HG03095 (cell line): ENCODE measurements around the gene ATXN10.
"Not testable (repeated sequence)": the region's sequence is repeated elsewhere in the genome, so short reads cannot be mapped to it uniquely, and the experiment has no call there.

Source experiments
- ATAC-seq: cut with Tn5 transposase; IDR thresholded peaks from one replicate; pipeline ENCODE4 v1.9.1; 2021; ENCODE audit warnings: moderate library complexity; ENCODE audit not compliant: unreplicated experiment

Gene ATXN10

GRCh38 chr22:45642986-45643385 is 28.6 kb upstream of the ATXN10 start:
- ATAC-seq = no peak

GRCh38 chr22:45644714-45645113 is 26.9 kb upstream of the ATXN10 start:
- no peak for ATAC-seq

DNA sequence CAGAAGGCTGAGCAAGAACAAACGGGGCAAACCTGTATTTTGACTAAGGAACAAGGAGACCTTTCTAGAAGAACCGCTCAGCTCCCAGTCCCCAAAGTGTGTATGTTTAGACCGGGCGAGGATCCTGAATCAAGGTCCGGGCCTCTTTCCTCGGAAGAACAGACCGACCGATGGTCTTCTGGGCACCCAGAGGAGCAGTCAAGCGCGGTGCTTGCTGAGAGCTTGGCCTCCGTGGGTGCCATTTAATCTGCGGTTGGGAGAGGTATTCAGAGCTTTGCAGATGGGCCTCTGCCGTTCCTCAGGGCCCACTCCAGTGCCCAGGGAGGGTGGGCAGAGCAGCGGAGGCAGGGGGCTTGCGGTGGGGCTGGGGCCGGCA is 26.5 kb upstream of the ATXN10 start:
- no peak for ATAC-seq

GRCh38 chr22:45645526-45646414 is 25.9 kb upstream of the ATXN10 start:
- ATAC-seq = no peak

GRCh38 chr22:45647532-45648225 is 24.0 kb upstream of the ATXN10 start:
- no peak for ATAC-seq

DNA sequence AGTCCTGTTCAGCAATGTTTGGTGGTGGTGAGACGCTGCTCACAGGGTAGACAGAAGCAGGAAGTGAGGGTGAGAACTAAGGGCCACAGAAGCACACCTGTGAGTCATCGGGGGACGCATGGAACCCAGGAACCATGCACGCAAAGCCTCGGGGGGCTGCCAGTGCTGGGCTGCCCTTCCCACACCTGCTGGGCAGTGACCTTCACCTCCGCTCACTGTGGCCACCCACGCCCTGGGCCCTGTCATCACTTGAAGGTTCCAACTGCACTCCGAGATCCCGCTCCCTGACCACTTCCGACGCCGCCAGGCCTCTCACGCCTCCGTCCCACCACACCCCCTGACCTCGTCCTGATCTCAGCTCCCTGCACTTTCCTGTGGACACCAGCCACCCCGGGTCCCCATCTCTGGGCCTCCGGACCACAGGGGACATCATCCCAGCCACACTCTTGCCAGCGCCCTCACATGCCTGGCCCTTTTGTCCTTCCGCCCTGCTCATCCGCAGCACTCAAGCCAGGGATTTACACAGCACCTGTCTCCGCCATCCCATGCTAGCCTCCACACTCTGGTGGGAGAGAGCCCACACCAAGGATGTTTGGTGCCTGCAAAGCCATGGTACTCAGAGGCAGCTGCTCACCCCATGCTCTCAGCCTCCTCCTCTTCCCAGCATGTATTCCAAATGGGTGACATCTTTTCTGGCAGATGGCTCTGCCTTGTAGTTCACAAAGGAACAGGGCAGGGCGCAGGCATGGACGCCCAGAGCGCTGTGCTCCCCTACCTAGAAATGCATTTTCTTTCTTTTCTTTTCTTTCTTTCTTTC is 23.1 kb upstream of the ATXN10 start:
- ATAC-seq = no peak

- no peak for ATAC-seq
Observed at GRCh38 chr22:45649809-45650208, 21.8 kb upstream of the ATXN10 start.

GRCh38 chr22:45650721-45651120 is 20.9 kb upstream of the ATXN10 start:
- no peak for ATAC-seq

DNA sequence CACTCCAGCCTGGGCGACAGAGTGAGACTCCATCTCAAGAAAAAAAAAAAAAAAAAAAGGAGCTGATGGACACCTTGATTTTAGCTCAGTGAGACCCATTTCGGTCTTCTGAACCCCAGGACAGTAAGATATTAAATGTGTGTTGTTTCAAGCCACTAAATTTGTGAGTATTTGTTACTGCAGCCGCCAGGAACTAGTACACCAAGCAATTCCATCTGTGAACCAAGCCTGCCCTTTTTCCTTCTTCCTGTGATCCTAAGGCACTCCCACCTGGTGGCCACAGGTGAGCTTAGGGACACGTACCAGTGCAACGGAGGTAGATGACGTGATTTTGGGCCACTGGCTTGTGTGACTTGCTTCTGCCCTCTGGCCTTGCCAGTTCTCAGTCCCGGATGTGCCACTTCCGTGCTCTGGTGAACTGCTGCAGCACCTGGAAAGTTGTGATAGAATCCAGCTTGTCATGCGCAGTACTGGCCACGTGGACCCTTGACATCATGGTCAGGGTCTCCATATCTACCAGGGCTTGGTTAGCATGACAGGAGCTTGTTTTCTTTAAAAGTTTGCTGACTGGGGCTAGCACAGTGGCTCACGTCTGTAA is 19.6 kb upstream of the ATXN10 start:
- no peak for ATAC-seq

GRCh38 chr22:45656577-45656976 is 15.1 kb upstream of the ATXN10 start:
- no peak for ATAC-seq

DNA sequence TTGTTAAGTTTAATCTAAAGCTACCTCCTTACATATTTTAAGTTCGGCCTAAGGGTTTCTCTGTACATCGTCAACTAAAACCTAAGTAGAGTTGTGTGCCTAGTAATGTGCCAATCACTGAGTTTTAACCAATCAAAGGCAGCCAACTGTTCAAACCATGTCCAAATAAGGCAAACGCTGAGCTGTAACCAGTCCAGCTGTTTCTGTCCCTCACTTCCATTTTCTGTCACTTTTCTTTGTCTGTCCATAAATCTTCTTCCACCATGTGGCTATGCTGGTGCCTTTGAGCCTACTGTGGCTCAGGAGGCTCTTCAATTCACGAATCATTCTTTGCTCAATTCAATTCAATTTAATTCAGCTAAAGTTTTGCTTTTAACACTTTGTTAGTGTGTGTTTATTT is 13.9 kb upstream of the ATXN10 start:
- ATAC-seq = no peak

- ATAC-seq = no peak
Observed at GRCh38 chr22:45664136-45664646, 7.4 kb upstream of the ATXN10 start.

DNA sequence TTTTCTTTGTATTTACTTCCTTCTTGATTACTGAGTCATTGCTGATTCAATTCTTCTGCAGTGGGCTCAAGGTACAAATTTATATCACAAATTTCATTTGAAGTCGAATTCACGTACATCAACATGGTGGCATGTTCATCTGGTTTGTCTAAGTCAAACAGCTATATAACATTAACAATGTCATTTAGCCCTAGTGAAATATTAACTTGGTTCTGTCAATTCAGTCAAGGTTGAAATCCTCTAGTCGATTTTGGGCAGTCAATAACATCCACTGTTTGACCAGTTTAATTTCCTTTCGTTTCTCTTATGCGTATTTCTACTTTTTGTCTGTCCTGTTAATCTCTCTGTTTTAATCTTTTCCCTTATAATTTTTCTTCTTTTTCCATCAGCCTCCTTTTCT is 4.1 kb upstream of the ATXN10 start:
- no peak for ATAC-seq

- not testable (repeated sequence) for ATAC-seq
Observed at GRCh38 chr22:45670363-45670762, 1.3 kb upstream of the ATXN10 start.

GRCh38 chr22:45670981-45671782 is 452 bp upstream of the ATXN10 start:
- ATAC-seq = no peak

- no peak for ATAC-seq
Observed at GRCh38 chr22:45672564-45673481, 1.2 kb downstream of the ATXN10 start.

DNA sequence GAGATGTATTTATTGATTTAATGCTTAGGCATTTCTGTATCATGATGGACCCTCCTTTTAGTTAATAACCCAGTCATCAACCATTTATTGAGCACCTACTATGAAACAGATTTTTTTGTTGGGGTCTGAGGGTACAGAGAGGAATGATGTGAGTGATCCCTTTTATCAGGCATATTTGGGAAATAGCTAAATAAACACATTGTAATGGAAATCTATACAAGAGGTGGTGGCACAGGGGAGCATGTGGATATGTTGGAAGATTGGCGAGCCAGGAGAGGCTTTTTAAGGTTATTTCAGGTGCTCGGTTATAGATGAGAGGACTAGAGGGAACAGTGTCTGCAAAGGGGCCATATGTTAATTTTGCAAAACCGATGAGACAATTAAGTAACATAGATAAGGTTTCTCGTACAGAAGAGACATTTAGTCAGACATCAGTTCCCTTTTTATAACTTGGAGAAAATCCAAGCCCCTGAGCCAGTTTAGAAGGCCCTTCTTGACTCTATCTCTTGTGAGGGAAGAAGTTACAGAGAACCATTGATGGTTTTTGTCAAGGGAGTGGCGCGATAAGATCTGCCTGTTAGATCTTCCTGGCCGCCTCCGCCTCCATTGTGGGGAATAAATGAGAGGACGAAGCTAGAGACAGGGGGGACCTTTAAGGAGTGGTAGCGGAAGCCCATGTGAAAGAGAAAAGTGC is 2.0 kb downstream of the ATXN10 start:
- no peak for ATAC-seq

GRCh38 chr22:45676024-45676423 is 4.4 kb downstream of the ATXN10 start:
- ATAC-seq = no peak
